H1 (cell line): Measurements from ENCODE around the gene PRSS36. TPM values are rescaled to one million over a fixed set of nuclear protein-coding genes. Genes with fewer than 3 reads are reported as not detected.

Experiments used
- ASH2L ChIP-seq: fragments of 200-600, 300-600 bp; sonication (generic); IDR thresholded peaks from one replicate; pipeline ENCODE4 v1.7.1; 2017; ENCODE audit warnings: low read length
- ATF3 ChIP-seq: IDR thresholded peaks from 2 replicates; pipeline ENCODE4 v1.6.1; 2011; ENCODE audit warnings: low read depth, mild to moderate bottlenecking, low read length; ENCODE audit not compliant: insufficient read depth
- BRCA1 ChIP-seq: IDR thresholded peaks from 2 replicates; pipeline ENCODE4 v1.6.1; 2012; ENCODE audit warnings: low read depth, low read length, improper control_type of control experiment
- CHD2 ChIP-seq: IDR thresholded peaks from 2 replicates; pipeline ENCODE4 v1.6.1; 2012; ENCODE audit warnings: low read length, improper control_type of control experiment
- CREB1 ChIP-seq: IDR thresholded peaks from 2 replicates; pipeline ENCODE4 v1.6.1; 2012; ENCODE audit warnings: inconsistent platforms
- CTBP2 ChIP-seq: IDR thresholded peaks from 2 replicates; pipeline ENCODE4 v1.7.0; 2011; ENCODE audit warnings: borderline replicate concordance, mild to moderate bottlenecking, moderate library complexity, mixed read lengths, low read length; ENCODE audit not compliant: insufficient read depth, insufficient read length
- JUN ChIP-seq: IDR thresholded peaks from 2 replicates; pipeline ENCODE4 v1.6.1; 2011; ENCODE audit warnings: low read depth, mild to moderate bottlenecking, improper control_type of control experiment, low read length
- MAFK ChIP-seq: IDR thresholded peaks from 2 replicates; pipeline ENCODE4 v1.6.1; 2012; ENCODE audit warnings: low read depth, mild to moderate bottlenecking, improper control_type of control experiment, low read length
- NANOG ChIP-seq: IDR thresholded peaks from 2 replicates; pipeline ENCODE4 v1.6.1; 2011; ENCODE audit warnings: low read length, low read depth, mild to moderate bottlenecking, inconsistent platforms; ENCODE audit not compliant: insufficient read depth, poor library complexity, severe bottlenecking
- NRF1 ChIP-seq: IDR thresholded peaks from 2 replicates; pipeline ENCODE4 v1.6.1; 2011; ENCODE audit warnings: mild to moderate bottlenecking, low read depth, low read length, improper control_type of control experiment
- RXRA ChIP-seq: IDR thresholded peaks from 2 replicates; pipeline ENCODE4 v1.6.1; 2011; ENCODE audit warnings: low read depth, mild to moderate bottlenecking, low read length, moderate library complexity; ENCODE audit not compliant: insufficient read depth
- SAP30 ChIP-seq: fragments of 300-600 bp; sonication (generic); IDR thresholded peaks from 2 replicates; pipeline ENCODE4 v1.7.1; 2012; ENCODE audit warnings: low read length, moderate library complexity, mild to moderate bottlenecking, inconsistent platforms; ENCODE audit not compliant: insufficient read depth, insufficient replicate concordance
- SIX5 ChIP-seq: IDR thresholded peaks from 2 replicates; pipeline ENCODE4 v1.6.1; 2011; ENCODE audit warnings: mild to moderate bottlenecking, low read depth, low read length
- USF2 ChIP-seq: IDR thresholded peaks from 2 replicates; pipeline ENCODE4 v1.6.1; 2011; ENCODE audit warnings: low read length, improper control_type of control experiment
- ZNF274 ChIP-seq: IDR thresholded peaks from 2 replicates; pipeline ENCODE4 v1.7.0; 2012; ENCODE audit warnings: low read length, borderline replicate concordance; ENCODE audit errors: extremely low read depth
- polyA plus RNA-seq, 7 experiments: library from polyadenylated mRNA; depleted of rRNA in 3 of 7; stranded (reverse) in 5 of 7; unstranded in 2 of 7; fragments of >200 nt in 5 of 7; fragments of 200-250 nt in 2 of 7; gene quantifications; 1 replicate in 5 of 7; 2 replicates in 1 of 7; 4 replicates in 1 of 7; pipeline versions ENCODE4 v1.2.1 to v1.2.3, GENCODE V29; 2011 to 2013; ENCODE audit warnings: missing spikeins in 2 of 7, mixed read lengths in 2 of 7
- total RNA-seq: library from RNA; stranded (reverse); fragmentation: NEBNext Ultra II Directional; extraction: Animal tissue kit (Norgen Biotek cat#: 25700); gene quantifications from 2 replicates; pipeline ENCODE4 v1.2.1, GENCODE V29; 2021

The PRSS36 gene
- total and polyA plus RNA-seq, 2 of the 8 experiments (the other 6 are each of a cell fraction or from before 2014, with no cell fraction given) = 1.3 to 1.9 TPM

- TF ChIP-seq BRCA1 (no peak), NRF1 (no peak), MAFK (no peak), CREB1 (no peak), NANOG (no peak), RXRA (no peak), ATF3 (no peak), JUN (no peak), CHD2 (0 out of 2 replicates have a peak, but pooled peaks have one; percentile 23), USF2 (no peak), SAP30 (no peak), CTBP2 (no peak), ASH2L (no peak), SIX5 (no peak), ZNF274 (no peak)
Measured at GRCh38 chr16:31196324-31197088, 46.6 kb upstream of the PRSS36 start (continued).
